Activated gamma-delta T cell treated with anti-CD3 and anti-CD28 coated beads, Interleukin-2, amount 50 U/mL, for 16 hours (primary cell): ENCODE measurements around the gene SS18.
A peak's percentile ranks its signal among the peaks of the same experiment; 100 is the strongest.
"Not testable (repeated sequence)": the region's sequence is repeated elsewhere in the genome, so short reads cannot be mapped to it uniquely, and the experiment has no call there.

ENCODE experiments used
- DNase-seq: peaks from one replicate; pipeline ENCODE4 v3.0.0-alpha.2; 2020; ENCODE audit warnings: low read depth

The SS18 gene

GRCh38 chr18:26090130-26091046 lies at the start of gene SS18:
SS18 (minus strand) TSS chr18:26090613; CDS start chr18:26090569, 44 bp downstream.
- DNase-seq, result peak; percentile 86

- no peak for DNase-seq
Observed at GRCh38 chr18:26135548-26135947, 45.1 kb upstream of the SS18 start.

GRCh38 chr18:26134107-26134506 lies 43.7 kb upstream of the SS18 start:
- no peak for DNase-seq

- peak; percentile 30 for DNase-seq
Observed at GRCh38 chr18:26133652-26134051, 43.2 kb upstream of the SS18 start, which contains the start of gene PSMA8. PSMA8 (plus strand) TSS chr18:26133869; CDS start chr18:26133966, 97 bp downstream.

GRCh38 chr18:26128192-26128591 lies 37.8 kb upstream of the SS18 start:
- DNase-seq, result not testable (repeated sequence)

- no peak for DNase-seq
Observed at GRCh38 chr18:26127786-26128185, 37.4 kb upstream of the SS18 start.

GRCh38 chr18:26121994-26122393 lies 31.6 kb upstream of the SS18 start:
- not testable (repeated sequence) for DNase-seq

- DNase-seq, result no peak
Observed at GRCh38 chr18:26121476-26121875, 31.1 kb upstream of the SS18 start.

- no peak for DNase-seq
Observed at GRCh38 chr18:26119246-26119645, 28.8 kb upstream of the SS18 start.

- DNase-seq, result no peak
Observed at GRCh38 chr18:26104035-26104434, 13.6 kb upstream of the SS18 start.

- DNase-seq, result no peak
Observed at GRCh38 chr18:26103579-26103978, 13.2 kb upstream of the SS18 start.

GRCh38 chr18:26097563-26097962 lies 7.2 kb upstream of the SS18 start:
- DNase-seq, result no peak

- no peak for DNase-seq
Observed at GRCh38 chr18:26096852-26097251, 6.4 kb upstream of the SS18 start.

- no peak for DNase-seq
Observed at GRCh38 chr18:26091047-26091630, 726 bp upstream of the SS18 start.

- DNase-seq, result no peak
Observed at GRCh38 chr18:26089293-26090129, 902 bp downstream of the SS18 start.

- DNase-seq, result no peak
Observed at GRCh38 chr18:26088487-26088886, 1.9 kb downstream of the SS18 start.

GRCh38 chr18:26086959-26087358 lies 3.5 kb downstream of the SS18 start:
- no peak for DNase-seq

- DNase-seq, result no peak
Observed at GRCh38 chr18:26085056-26085455, 5.4 kb downstream of the SS18 start.

- DNase-seq, result no peak
Observed at GRCh38 chr18:26083099-26083498, 7.3 kb downstream of the SS18 start.

- no peak for DNase-seq
Observed at GRCh38 chr18:26082475-26082874, 7.9 kb downstream of the SS18 start.

GRCh38 chr18:26074246-26074645 lies 16.2 kb downstream of the SS18 start:
- DNase-seq, result no peak

- no peak for DNase-seq
Observed at GRCh38 chr18:26073758-26074157, 16.7 kb downstream of the SS18 start.
